Measurements from ENCODE around the gene MUS81.

Gene MUS81

GRCh38 chr11:65861165-65861505, 902 bp downstream of the MUS81 start:
- DNase-seq (ENCODE audit: low spot score): no peak

GRCh38 chr11:65861533-65862183, 1.4 kb downstream of the MUS81 start:
- DNase-seq (ENCODE audit: low spot score): no peak

- DNase-seq (ENCODE audit: low spot score): no peak
These were observed 2.0 kb downstream of the MUS81 start for GRCh38 chr11:65862191-65862735.

- DNase-seq (ENCODE audit: low spot score): no peak
These were observed 3.0 kb downstream of the MUS81 start for GRCh38 chr11:65862941-65863888.

GRCh38 chr11:65863889-65864705, 3.9 kb downstream of the MUS81 start:
- DNase-seq (ENCODE audit: low spot score): no peak

- no peak for DNase-seq (ENCODE audit: low spot score)
These were observed 4.7 kb downstream of the MUS81 start for GRCh38 chr11:65864706-65865471.

GRCh38 chr11:65865550-65866172, 5.4 kb downstream of the MUS81 start:
- DNase-seq (ENCODE audit: low spot score): no peak

GRCh38 chr11:65866509-65867283, 6.5 kb downstream of the MUS81 start:
- no peak for DNase-seq (ENCODE audit: low spot score)

- no peak for DNase-seq (ENCODE audit: low spot score)
These were observed 7.2 kb downstream of the MUS81 start for GRCh38 chr11:65867284-65868071.

- no peak for DNase-seq (ENCODE audit: low spot score)
These were observed 7.9 kb downstream of the MUS81 start for GRCh38 chr11:65868076-65868667.

GRCh38 chr11:65868907-65869306, 8.7 kb downstream of the MUS81 start:
- no peak for DNase-seq (ENCODE audit: low spot score)

- no peak for DNase-seq (ENCODE audit: low spot score)
These were observed 9.5 kb downstream of the MUS81 start for GRCh38 chr11:65869643-65870306.

- no peak for DNase-seq (ENCODE audit: low spot score)
These were observed 10.1 kb downstream of the MUS81 start for GRCh38 chr11:65870307-65870658.

GRCh38 chr11:65870706-65871681, 10.8 kb downstream of the MUS81 start:
- no peak for DNase-seq (ENCODE audit: low spot score)

- no peak for DNase-seq (ENCODE audit: low spot score)
These were observed 11.7 kb downstream of the MUS81 start for GRCh38 chr11:65871811-65872548.

GRCh38 chr11:65872586-65873317, 12.5 kb downstream of the MUS81 start, which contains the start of gene EFEMP2:
TSS of gene EFEMP2 (minus strand) at chr11:65872800. CDS start at chr11:65872354, 446 bp downstream.
- no peak for DNase-seq (ENCODE audit: low spot score)
